ENCODE measurements around the gene TSPAN31.

The TSPAN31 gene

GRCh38 chr12:57733928-57734327, 10.9 kb upstream of the TSPAN31 start (continued):
- no peak for TF ChIP-seq TSHZ1 (tag by site-specific recombination; IDR thresholded peaks at IDR 0.05; ENCODE audit: borderline replicate concordance)
- no peak for TF ChIP-seq REST (tag by site-specific recombination; IDR thresholded peaks at IDR 0.05)
- no peak for TF ChIP-seq ZNF837 (tag by site-specific recombination; IDR thresholded peaks at IDR 0.05)
- TF ChIP-seq ELK4 (IDR thresholded peaks at IDR 0.05; ENCODE audit: borderline replicate concordance, low read depth, low read length), result no peak
- no peak for TF ChIP-seq ZNF114 (tag by site-specific recombination; IDR thresholded peaks at IDR 0.05)
- no peak for TF ChIP-seq ZNF658 (tag by site-specific recombination; IDR thresholded peaks at IDR 0.05)
- TF ChIP-seq ZNF544 (tag by site-specific recombination; IDR thresholded peaks at IDR 0.05), result no peak
- TF ChIP-seq ZNF10 (tag by site-specific recombination; IDR thresholded peaks at IDR 0.05), result no peak
- TF ChIP-seq ZNF660 (tag by site-specific recombination; IDR thresholded peaks at IDR 0.05), result no peak
- TF ChIP-seq ZNF26 (tag by site-specific recombination; IDR thresholded peaks at IDR 0.05), result no peak
- TF ChIP-seq MEIS1 (CRISPR knock-in tag; IDR thresholded peaks at IDR 0.05; ENCODE audit: borderline replicate concordance), result no peak

- TF ChIP-seq ZNF510 (tag by site-specific recombination; IDR thresholded peaks at IDR 0.05; ENCODE audit: insufficient replicate concordance) (no peak), ZNF394 (tag by site-specific recombination; IDR thresholded peaks at IDR 0.05; ENCODE audit: borderline replicate concordance) (no peak), ZNF76 (tag by site-specific recombination; IDR thresholded peaks at IDR 0.05; ENCODE audit: borderline replicate concordance, low read depth) (no peak), ZNF658 (tag by site-specific recombination; IDR thresholded peaks at IDR 0.05) (no peak), ZNF157 (tag by site-specific recombination; IDR thresholded peaks at IDR 0.05) (no peak), ZNF596 (tag by site-specific recombination; IDR thresholded peaks at IDR 0.05) (no peak), ZNF561 (tag by site-specific recombination; IDR thresholded peaks at IDR 0.05; ENCODE audit: borderline replicate concordance) (no peak), ZNF23 (tag by site-specific recombination; IDR thresholded peaks at IDR 0.05; ENCODE audit: borderline replicate concordance) (no peak)
- TF ChIP-seq, protein P1, sequence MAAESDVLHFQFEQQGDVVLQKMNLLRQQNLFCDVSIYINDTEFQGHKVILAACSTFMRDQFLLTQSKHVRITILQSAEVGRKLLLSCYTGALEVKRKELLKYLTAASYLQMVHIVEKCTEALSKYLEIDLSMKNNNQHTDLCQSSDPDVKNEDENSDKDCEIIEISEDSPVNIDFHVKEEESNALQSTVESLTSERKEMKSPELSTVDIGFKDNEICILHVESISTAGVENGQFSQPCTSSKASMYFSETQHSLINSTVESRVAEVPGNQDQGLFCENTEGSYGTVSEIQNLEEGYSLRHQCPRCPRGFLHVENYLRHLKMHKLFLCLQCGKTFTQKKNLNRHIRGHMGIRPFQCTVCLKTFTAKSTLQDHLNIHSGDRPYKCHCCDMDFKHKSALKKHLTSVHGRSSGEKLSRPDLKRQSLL (tag by site-specific recombination; IDR thresholded peaks at IDR 0.05), result no peak
- TF ChIP-seq, protein P2, sequence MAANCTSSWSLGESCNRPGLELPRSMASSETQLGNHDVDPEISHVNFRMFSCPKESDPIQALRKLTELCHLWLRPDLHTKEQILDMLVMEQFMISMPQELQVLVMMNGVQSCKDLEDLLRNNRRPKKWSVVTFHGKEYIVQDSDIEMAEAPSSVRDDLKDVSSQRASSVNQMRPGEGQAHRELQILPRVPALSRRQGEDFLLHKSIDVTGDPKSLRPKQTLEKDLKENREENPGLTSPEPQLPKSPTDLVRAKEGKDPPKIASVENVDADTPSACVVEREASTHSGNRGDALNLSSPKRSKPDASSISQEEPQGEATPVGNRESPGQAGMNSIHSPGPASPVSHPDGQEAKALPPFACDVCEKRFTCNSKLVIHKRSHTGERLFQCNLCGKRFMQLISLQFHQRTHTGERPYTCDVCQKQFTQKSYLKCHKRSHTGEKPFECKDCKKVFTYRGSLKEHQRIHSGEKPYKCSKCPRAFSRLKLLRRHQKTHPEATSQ (tag by site-specific recombination; IDR thresholded peaks at IDR 0.05), result no peak
- POLR2A ChIA-PET, result interaction anchor here (0.6 to 1.6 kb wide), 2 partner anchors 8 to 10 kb away, joined by 3 to 8 read pairs; no protein-coding TSS in a partner anchor
- no peaks in the 10 kb centered on the region for H3K9me3 ChIP-seq (ENCODE audit: control insufficient read depth, insufficient read depth, low read depth, low read length)
- H3K4me3 ChIP-seq (ENCODE audit: low read depth, low read length), result no peak overlapping the region
- no peak overlapping the region for H3K27ac ChIP-seq (ENCODE audit: extremely low read depth, low read depth, low read length)
- no peaks in the 10 kb centered on the region for H3K36me3 ChIP-seq (ENCODE audit: control insufficient read depth in 2 of 2, insufficient read depth in 1 of 2, low read length in 2 of 2)
- CTCF ChIA-PET, result interaction anchor here (0.6 to 4.8 kb wide), 7 partner anchors 9 to 271 kb away, joined by 3 to 55 read pairs (median 5); partner anchors contain the start of gene B4GALNT1
- peaks cover 6% of the 10 kb centered on the region; the same call in 1 of the 2 replicates for H3K4me1 ChIP-seq (ENCODE audit: control insufficient read depth, insufficient read depth, low read length)
Observed at GRCh38 chr12:57734591-57734990, 10.2 kb upstream of the TSPAN31 start.
